ENCODE measurements around the gene GIMAP8.

The GIMAP8 gene

DNA sequence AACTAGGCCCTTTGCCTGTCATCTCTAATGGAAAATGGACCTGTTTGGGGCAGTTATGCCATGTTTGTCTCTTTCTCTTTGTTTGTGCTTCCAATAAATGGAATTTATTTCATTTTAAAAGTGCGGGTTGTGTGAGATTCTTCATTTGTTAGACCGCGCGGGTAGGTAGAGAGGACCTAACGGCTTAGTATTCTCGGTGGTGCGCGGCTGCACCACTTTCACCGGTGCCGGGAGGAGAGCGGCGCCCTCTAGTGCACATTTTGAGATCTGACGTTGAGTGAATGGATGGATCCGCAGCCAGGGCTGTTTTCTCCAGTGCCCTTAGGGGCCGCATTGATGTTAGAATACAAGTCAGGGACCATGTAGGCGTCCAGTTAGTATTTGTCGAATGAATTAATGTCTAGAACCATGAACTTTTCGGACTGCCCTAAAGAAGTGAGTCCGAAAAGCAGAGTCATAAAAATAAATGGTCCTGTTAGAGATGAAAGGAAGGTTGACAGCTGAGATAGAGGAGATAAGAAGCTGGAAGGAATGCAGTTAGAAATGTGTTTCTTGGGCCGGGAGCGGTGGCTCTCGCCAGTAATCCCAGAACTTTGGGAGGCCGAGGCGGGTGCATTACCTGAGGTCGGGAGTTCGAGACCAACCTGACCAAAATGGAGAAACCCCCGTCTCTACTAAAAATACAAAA, 29.3 kb upstream of the GIMAP8 start:
- Histone ChIP-seq H3K4me2 (ENCODE audit: low read length) (no peak overlapping the region), H3K9me2 (ENCODE audit: low read depth, low read length) (no peaks in the 10 kb centered on the region), H3K9me3 (ENCODE audit: low read length) (no peaks in the 10 kb centered on the region), H3K4me1 (ENCODE audit: insufficient read depth, low read length, severe bottlenecking) (no peaks in the 10 kb centered on the region), H3K79me2 (ENCODE audit: insufficient read depth, low read length) (no peaks in the 10 kb centered on the region), H4K20me1 (ENCODE audit: insufficient read depth, low read length) (no peaks in the 10 kb centered on the region), H3F3A (ENCODE audit: insufficient read depth, low read length) (no peaks in the 10 kb centered on the region), H3K27ac (ENCODE audit: low read depth, low read length, poor library complexity, severe bottlenecking) (no peak overlapping the region), H3K27me3 (ENCODE audit: insufficient read depth, low read length) (0 out of 2 replicates have a peak, but pooled peaks cover 12% of the 10 kb centered on the region), H3K9ac (ENCODE audit: low read length) (no peak overlapping the region), H3K4me3 (ENCODE audit: low read depth, low read length, poor library complexity, severe bottlenecking) (no peak overlapping the region), H3K36me3 (ENCODE audit: insufficient read depth, low read length) (no peaks in the 10 kb centered on the region), H2AFZ (ENCODE audit: low read length) (no peak overlapping the region)
- no peak for TF ChIP-seq EZH2 (IDR thresholded peaks at IDR 0.05; ENCODE audit: borderline replicate concordance, low read length)
- TF ChIP-seq, protein P1, sequence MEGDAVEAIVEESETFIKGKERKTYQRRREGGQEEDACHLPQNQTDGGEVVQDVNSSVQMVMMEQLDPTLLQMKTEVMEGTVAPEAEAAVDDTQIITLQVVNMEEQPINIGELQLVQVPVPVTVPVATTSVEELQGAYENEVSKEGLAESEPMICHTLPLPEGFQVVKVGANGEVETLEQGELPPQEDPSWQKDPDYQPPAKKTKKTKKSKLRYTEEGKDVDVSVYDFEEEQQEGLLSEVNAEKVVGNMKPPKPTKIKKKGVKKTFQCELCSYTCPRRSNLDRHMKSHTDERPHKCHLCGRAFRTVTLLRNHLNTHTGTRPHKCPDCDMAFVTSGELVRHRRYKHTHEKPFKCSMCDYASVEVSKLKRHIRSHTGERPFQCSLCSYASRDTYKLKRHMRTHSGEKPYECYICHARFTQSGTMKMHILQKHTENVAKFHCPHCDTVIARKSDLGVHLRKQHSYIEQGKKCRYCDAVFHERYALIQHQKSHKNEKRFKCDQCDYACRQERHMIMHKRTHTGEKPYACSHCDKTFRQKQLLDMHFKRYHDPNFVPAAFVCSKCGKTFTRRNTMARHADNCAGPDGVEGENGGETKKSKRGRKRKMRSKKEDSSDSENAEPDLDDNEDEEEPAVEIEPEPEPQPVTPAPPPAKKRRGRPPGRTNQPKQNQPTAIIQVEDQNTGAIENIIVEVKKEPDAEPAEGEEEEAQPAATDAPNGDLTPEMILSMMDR (IDR thresholded peaks at IDR 0.05; ENCODE audit: low read length) = peak; percentile 97

GRCh38 chr7:150421831-150422230, 28.6 kb upstream of the GIMAP8 start:
- no peak overlapping the region for H3K4me2 ChIP-seq (ENCODE audit: low read length)
- H3K27ac ChIP-seq (ENCODE audit: low read depth, low read length, poor library complexity, severe bottlenecking) = no peak overlapping the region
- no peaks in the 10 kb centered on the region for H3K9me2 ChIP-seq (ENCODE audit: low read depth, low read length)
- H3K27me3 ChIP-seq (ENCODE audit: insufficient read depth, low read length) = 0 out of 2 replicates have a peak, but pooled peaks cover 12% of the 10 kb centered on the region
- no peaks in the 10 kb centered on the region for H4K20me1 ChIP-seq (ENCODE audit: insufficient read depth, low read length)
- no peaks in the 10 kb centered on the region for H3F3A ChIP-seq (ENCODE audit: insufficient read depth, low read length)
- H3K4me3 ChIP-seq (ENCODE audit: low read depth, low read length, poor library complexity, severe bottlenecking) = no peak overlapping the region
- H3K9ac ChIP-seq (ENCODE audit: low read length) = no peak overlapping the region
- H2AFZ ChIP-seq (ENCODE audit: low read length) = no peak overlapping the region
- TF ChIP-seq, protein P1 (IDR thresholded peaks at IDR 0.05; ENCODE audit: low read length) = no peak
- no peak for TF ChIP-seq EZH2 (IDR thresholded peaks at IDR 0.05; ENCODE audit: borderline replicate concordance, low read length)
- H3K36me3 ChIP-seq (ENCODE audit: insufficient read depth, low read length) = no peaks in the 10 kb centered on the region
- H3K4me1 ChIP-seq (ENCODE audit: insufficient read depth, low read length, severe bottlenecking) = no peaks in the 10 kb centered on the region
- H3K79me2 ChIP-seq (ENCODE audit: insufficient read depth, low read length) = no peaks in the 10 kb centered on the region
- no peaks in the 10 kb centered on the region for H3K9me3 ChIP-seq (ENCODE audit: low read length)

DNA sequence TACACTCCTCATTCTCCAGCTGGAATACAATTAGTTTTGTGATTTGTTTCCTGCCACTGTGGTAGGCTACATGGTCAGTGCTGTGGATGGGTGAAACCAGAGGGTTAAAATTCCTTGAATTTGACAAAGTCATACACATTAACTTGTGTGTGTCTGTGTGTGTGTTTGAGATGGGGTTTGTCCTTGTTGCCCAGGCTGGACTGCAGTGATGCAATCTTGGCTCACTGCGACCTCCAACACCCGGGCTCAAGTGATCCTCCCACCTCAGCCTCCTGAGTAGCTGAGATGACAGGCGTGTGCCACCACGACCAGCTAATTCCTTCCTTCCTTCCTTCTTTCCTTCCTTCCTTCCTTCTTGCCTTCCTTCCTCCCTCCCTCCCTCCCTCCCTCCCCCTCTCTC, 24.8 kb upstream of the GIMAP8 start:
- H4K20me1 ChIP-seq (ENCODE audit: insufficient read depth, low read length) = no peaks in the 10 kb centered on the region
- no peak overlapping the region for H2AFZ ChIP-seq (ENCODE audit: low read length)
- no peaks in the 10 kb centered on the region for H3K9me3 ChIP-seq (ENCODE audit: low read length)
- H3K9ac ChIP-seq (ENCODE audit: low read length) = no peak overlapping the region
- no peaks in the 10 kb centered on the region for H3K36me3 ChIP-seq (ENCODE audit: insufficient read depth, low read length)
- no peak overlapping the region for H3K4me3 ChIP-seq (ENCODE audit: low read depth, low read length, poor library complexity, severe bottlenecking)
- H3K79me2 ChIP-seq (ENCODE audit: insufficient read depth, low read length) = no peaks in the 10 kb centered on the region
- peaks cover 22% of the 10 kb centered on the region for H3K4me1 ChIP-seq (ENCODE audit: insufficient read depth, low read length, severe bottlenecking)
- TF ChIP-seq EZH2 (IDR thresholded peaks at IDR 0.05; ENCODE audit: borderline replicate concordance, low read length) = no peak
- TF ChIP-seq, protein P1 (IDR thresholded peaks at IDR 0.05; ENCODE audit: low read length) = no peak
- H3F3A ChIP-seq (ENCODE audit: insufficient read depth, low read length) = no peaks in the 10 kb centered on the region
- H3K27ac ChIP-seq (ENCODE audit: low read depth, low read length, poor library complexity, severe bottlenecking) = no peak overlapping the region
- no peaks in the 10 kb centered on the region for H3K9me2 ChIP-seq (ENCODE audit: low read depth, low read length)
- H3K27me3 ChIP-seq (ENCODE audit: insufficient read depth, low read length) = peaks cover 17% of the 10 kb centered on the region; the same call in 1 of the 2 replicates
- no peak overlapping the region for H3K4me2 ChIP-seq (ENCODE audit: low read length)

All from OCI-LY1 (cell line).